ENCODE measurements around the gene PLA2G15. TPM values are rescaled to one million over a fixed set of nuclear protein-coding genes. Genes with fewer than 3 reads are reported as not detected.

Gene PLA2G15
- total RNA-seq, 1 experiment from 2014 or later: 7.5 TPM

- no peak for DNase-seq (ENCODE audit: extremely low read depth, low read depth)
Measured at GRCh38 chr16:68231384-68232136, 13.6 kb upstream of the PLA2G15 start.

GRCh38 chr16:68232335-68232734 lies 12.8 kb upstream of the PLA2G15 start:
- DNase-seq (ENCODE audit: extremely low read depth, low read depth): no peak

- no peak for DNase-seq (ENCODE audit: extremely low read depth, low read depth)
Measured at GRCh38 chr16:68233085-68233834, 11.9 kb upstream of the PLA2G15 start.

GRCh38 chr16:68233835-68234187 lies 11.4 kb upstream of the PLA2G15 start:
- DNase-seq (ENCODE audit: extremely low read depth, low read depth): no peak

GRCh38 chr16:68234188-68235107 lies 10.7 kb upstream of the PLA2G15 start:
- DNase-seq (ENCODE audit: extremely low read depth, low read depth): no peak

GRCh38 chr16:68235108-68235886 lies 9.9 kb upstream of the PLA2G15 start:
- no peak for DNase-seq (ENCODE audit: extremely low read depth, low read depth)

- no peak for DNase-seq (ENCODE audit: extremely low read depth, low read depth)
Measured at GRCh38 chr16:68235887-68236136, 9.4 kb upstream of the PLA2G15 start, which contains the start of gene ESRP2. Gene ESRP2 (minus strand): TSS chr16:68236127. CDS start chr16:68236045, 82 bp downstream.

GRCh38 chr16:68236137-68236825 lies 8.9 kb upstream of the PLA2G15 start:
- DNase-seq (ENCODE audit: extremely low read depth, low read depth): no peak

- no peak for DNase-seq (ENCODE audit: extremely low read depth, low read depth)
Measured at GRCh38 chr16:68236826-68237242, 8.3 kb upstream of the PLA2G15 start.

- DNase-seq (ENCODE audit: extremely low read depth, low read depth): peak; percentile 99
Measured at GRCh38 chr16:68237243-68238028, 7.7 kb upstream of the PLA2G15 start.

- DNase-seq (ENCODE audit: extremely low read depth, low read depth): no peak
Measured at GRCh38 chr16:68238029-68238345, 7.2 kb upstream of the PLA2G15 start.

GRCh38 chr16:68242085-68242484 lies 3.1 kb upstream of the PLA2G15 start:
- DNase-seq (ENCODE audit: extremely low read depth, low read depth): no peak

- no peak for DNase-seq (ENCODE audit: extremely low read depth, low read depth)
Measured at GRCh38 chr16:68242926-68243858, 2.0 kb upstream of the PLA2G15 start.

GRCh38 chr16:68244481-68244902 lies 681 bp upstream of the PLA2G15 start:
- no peak for DNase-seq (ENCODE audit: extremely low read depth, low read depth)

- no peak for DNase-seq (ENCODE audit: extremely low read depth, low read depth)
Measured at GRCh38 chr16:68246121-68246520, 948 bp downstream of the PLA2G15 start.

GRCh38 chr16:68246666-68247065 lies 1.5 kb downstream of the PLA2G15 start:
- DNase-seq (ENCODE audit: extremely low read depth, low read depth): no peak

- DNase-seq (ENCODE audit: extremely low read depth, low read depth): no peak
Measured at GRCh38 chr16:68247400-68247799, 2.2 kb downstream of the PLA2G15 start.

GRCh38 chr16:68247932-68248331 lies 2.8 kb downstream of the PLA2G15 start:
- no peak for DNase-seq (ENCODE audit: extremely low read depth, low read depth)

Data from NCI-H460 (cell line).